SU-DHL-6 (cell line): ENCODE data around the gene GPC3.

Experiments used
- H2AFZ ChIP-seq: fragments of 200-600 bp; sonication (generic); 2 replicates; pipeline ENCODE4 v1.6.1; 2014; ENCODE audit warnings: low read depth, mild to moderate bottlenecking, moderate library complexity, mixed read lengths, antibody characterized with exemption, low read length; ENCODE audit not compliant: severe bottlenecking
- H3F3A ChIP-seq: fragments of 200-600 bp; shearing (Covaris generic); 2 replicates; pipeline ENCODE4 v1.6.0; 2016; ENCODE audit warnings: antibody characterized with exemption, mild to moderate bottlenecking; ENCODE audit not compliant: insufficient read depth
- H3K27ac ChIP-seq: fragments of 200-600 bp; sonication (generic); 2 replicates; pipeline ENCODE4 v1.5.1; 2016; ENCODE audit warnings: low read depth, mild to moderate bottlenecking, low read length, moderate library complexity, mixed read lengths
- H3K27me3 ChIP-seq: fragments of 200-600 bp; sonication (generic), shearing (Covaris generic); 2 replicates; pipeline ENCODE4 v1.6.0; 2014; ENCODE audit warnings: mild to moderate bottlenecking, low read length
- H3K36me3 ChIP-seq: fragments of 200-600 bp; sonication (generic); 2 replicates; pipeline ENCODE4 v1.6.1; 2014; ENCODE audit warnings: mild to moderate bottlenecking, low read length, mixed read lengths
- H3K4me2 ChIP-seq: fragments of 300-600, 200-600 bp; shearing (Covaris generic), sonication (generic); 2 replicates; pipeline ENCODE4 v1.6.0; 2014; ENCODE audit warnings: low read length, low read depth, mild to moderate bottlenecking; ENCODE audit not compliant: poor library complexity, severe bottlenecking
- H3K4me3 ChIP-seq: fragments of 200-600 bp; sonication (generic); 2 replicates; pipeline ENCODE4 v1.5.1; 2014; ENCODE audit warnings: antibody characterized with exemption, low read length, mild to moderate bottlenecking, mixed read lengths; ENCODE audit not compliant: insufficient read depth, poor library complexity, severe bottlenecking
- H3K79me2 ChIP-seq: fragments of 200-600 bp; sonication (generic); 2 replicates; pipeline ENCODE4 v1.6.1; 2014; ENCODE audit warnings: mild to moderate bottlenecking, low read length, moderate library complexity; ENCODE audit not compliant: insufficient read depth
- H3K9ac ChIP-seq: fragments of 200-600 bp; sonication (generic); 2 replicates; pipeline ENCODE4 v1.7.0; 2014; ENCODE audit warnings: mild to moderate bottlenecking, low read length
- H3K9me2 ChIP-seq: fragments of 200-600 bp; sonication (generic); replicated peaks from 2 replicates; pipeline ENCODE4 v1.6.1; 2014; ENCODE audit warnings: low read length; ENCODE audit not compliant: insufficient read depth
- H3K9me3 ChIP-seq: fragments of 200-600 bp; sonication (generic); 2 replicates; pipeline ENCODE4 v1.6.1; 2014; ENCODE audit warnings: low read length, mixed read lengths; ENCODE audit not compliant: insufficient read depth
- H4K20me1 ChIP-seq: fragments of 200-600 bp; sonication (generic); 2 replicates; pipeline ENCODE4 v1.6.1; 2014; ENCODE audit warnings: low read depth, mild to moderate bottlenecking, antibody characterized with exemption, low read length, moderate library complexity, mixed read lengths
- CTCF ChIP-seq: fragments of 200-600 bp; sonication (generic); IDR thresholded peaks from one replicate; pipeline ENCODE4 v1.5.1; 2017; ENCODE audit warnings: antibody characterized with exemption, mild to moderate bottlenecking, low read length, moderate library complexity; ENCODE audit not compliant: insufficient read depth, poor library complexity, severe bottlenecking
- EZH2phosphoT487 ChIP-seq: fragments of 200-600 bp; sonication (generic), shearing (Covaris generic); conservative IDR thresholded peaks from 2 replicates; pipeline ENCODE4 v1.6.1; 2018; ENCODE audit warnings: mild to moderate bottlenecking, antibody characterized with exemption, low read length, moderate library complexity, mixed read lengths

GPC3 gene

GRCh38 chrX:133857640-133858269 is 127.6 kb downstream of the GPC3 start:
- Histone ChIP-seq H3K27me3 (no peaks in the 10 kb centered on the region), H2AFZ (no peak overlapping the region), H3K4me3 (no peak overlapping the region), H3K27ac (no peak overlapping the region), H4K20me1 (no peaks in the 10 kb centered on the region), H3K9me2 (no peaks in the 10 kb centered on the region), H3K9ac (no peak overlapping the region), H3K4me2 (no peak overlapping the region), H3F3A (no peaks in the 10 kb centered on the region), H3K36me3 (no peaks in the 10 kb centered on the region), H3K79me2 (no peaks in the 10 kb centered on the region), H3K9me3 (no peaks in the 10 kb centered on the region)
- no peak for TF ChIP-seq EZH2phosphoT487
- TF ChIP-seq CTCF = no peak

GRCh38 chrX:133856819-133857218 is 128.6 kb downstream of the GPC3 start:
- no peaks in the 10 kb centered on the region for H3K9me2 ChIP-seq
- no peak overlapping the region for H3K4me3 ChIP-seq
- no peak overlapping the region for H2AFZ ChIP-seq
- H3K36me3 ChIP-seq = no peaks in the 10 kb centered on the region
- H3F3A ChIP-seq = no peaks in the 10 kb centered on the region
- H3K27me3 ChIP-seq = no peaks in the 10 kb centered on the region
- no peak overlapping the region for H3K9ac ChIP-seq
- H3K27ac ChIP-seq = no peak overlapping the region
- H3K4me2 ChIP-seq = no peak overlapping the region
- no peaks in the 10 kb centered on the region for H3K9me3 ChIP-seq
- H3K79me2 ChIP-seq = no peaks in the 10 kb centered on the region
- H4K20me1 ChIP-seq = no peaks in the 10 kb centered on the region
- no peak for TF ChIP-seq CTCF
- no peak for TF ChIP-seq EZH2phosphoT487

- Histone ChIP-seq H3F3A (no peaks in the 10 kb centered on the region), H3K27me3 (no peaks in the 10 kb centered on the region), H3K4me3 (no peak overlapping the region), H3K27ac (no peak overlapping the region), H3K9me2 (no peaks in the 10 kb centered on the region), H4K20me1 (no peaks in the 10 kb centered on the region), H3K79me2 (no peaks in the 10 kb centered on the region), H3K4me2 (no peak overlapping the region), H3K36me3 (no peaks in the 10 kb centered on the region), H2AFZ (no peak overlapping the region), H3K9me3 (no peaks in the 10 kb centered on the region), H3K9ac (no peak overlapping the region)
- no peak for TF ChIP-seq CTCF
- TF ChIP-seq EZH2phosphoT487 = no peak
Observed at GRCh38 chrX:133854290-133854689, 131.1 kb downstream of the GPC3 start.
